Endothelial cell of umbilical vein (primary cell): ENCODE results near the gene EEA1. TPM values are rescaled to one million over a fixed set of nuclear protein-coding genes. Genes with fewer than 3 reads are reported as not detected.

Source experiments
- BruUV-seq: library from RNA; stranded (reverse); fragments of 400-500 nt; replicated peaks from 2 replicates; lab custom pipeline; 2021; lab: Mats Ljungman, UMichigan
- CTCF ChIA-PET: fragments of 300-600, 350-600 bp; sonication (Branson Sonifier 250); formaldehyde crosslinking; loops from one replicate; lab custom pipeline; 2021; ENCODE audit warnings: antibody characterized with exemption, inconsistent platforms; lab: Charles Lee
- POLR2A ChIA-PET: fragments of 300-600, 350-600 bp; sonication (Branson Sonifier 250); formaldehyde crosslinking; loops from one replicate; lab custom pipeline; 2021; ENCODE audit warnings: antibody characterized with exemption, inconsistent platforms; lab: Charles Lee
- DNase-seq: peaks from one replicate; pipeline ENCODE4 v3.0.0-alpha.2; 2011; ENCODE audit warnings: low read depth, low spot score
- FAIRE-seq: peaks from 2 replicates; lab custom pipeline; 2011; peaks lifted over from hg19 to GRCh38; lab: Jason Lieb, UNC
- H2AFZ ChIP-seq: 2 replicates; pipeline ENCODE4 v1.6.0; 2012; ENCODE audit warnings: low read depth, low read length, control low read depth, inconsistent platforms
- H3K27ac ChIP-seq: 2 replicates; pipeline ENCODE4 v1.5.1; 2011; ENCODE audit warnings: low read depth, mild to moderate bottlenecking, control low read depth, low read length, moderate library complexity; ENCODE audit not compliant: insufficient read depth
- H3K27me3 ChIP-seq, 2 experiments: 2 replicates each; pipeline versions ENCODE4 v1.6.0 to v1.6.1; 2011; ENCODE audit warnings: low read length in 2 of 2, mixed read lengths in 1 of 2; ENCODE audit not compliant: control insufficient read depth in 2 of 2, insufficient read depth in 2 of 2
- H3K36me3 ChIP-seq, 2 experiments: 2 replicates in 1 of 2; 3 replicates in 1 of 2; pipeline ENCODE4 v1.5.1; 2011; ENCODE audit warnings: low read length in 2 of 2, mild to moderate bottlenecking in 1 of 2, moderate library complexity in 1 of 2; ENCODE audit not compliant: control insufficient read depth in 2 of 2, insufficient read depth in 2 of 2; ENCODE audit errors: extremely low read depth in 1 of 2
- H3K4me1 ChIP-seq: 3 replicates; pipeline ENCODE4 v1.5.1; 2011; ENCODE audit warnings: mild to moderate bottlenecking, low read length; ENCODE audit not compliant: control insufficient read depth, insufficient read depth; ENCODE audit errors: extremely low read depth
- H3K4me2 ChIP-seq: 2 replicates; pipeline ENCODE4 v1.6.1; 2011; ENCODE audit warnings: low read length, control low read depth, mixed read lengths; ENCODE audit not compliant: insufficient read depth
- H3K4me3 ChIP-seq, 3 experiments: fragments of 200-600 bp in 1 of 3; sonication (generic), shearing (Covaris generic) in 1 of 3; replicated peaks in 1 of 3; 2 replicates each; pipeline ENCODE4 v1.5.1; 2011 to 2016; ENCODE audit warnings: control low read depth in 3 of 3, low read length in 3 of 3, mild to moderate bottlenecking in 2 of 3, inconsistent platforms in 1 of 3, low read depth in 1 of 3, moderate library complexity in 1 of 3; ENCODE audit not compliant: insufficient read depth in 1 of 3
- H3K79me2 ChIP-seq: 2 replicates; pipeline ENCODE4 v1.6.0; 2012; ENCODE audit warnings: low read length, inconsistent platforms; ENCODE audit not compliant: control insufficient read depth, insufficient read depth
- H3K9ac ChIP-seq: replicated peaks from 2 replicates; pipeline ENCODE3; 2011; ENCODE audit warnings: low read length, control low read depth; ENCODE audit not compliant: insufficient read depth; ENCODE audit errors: extremely low read depth
- H3K9me1 ChIP-seq: replicated peaks from 3 replicates; pipeline ENCODE4 v1.6.0; 2011; ENCODE audit warnings: mild to moderate bottlenecking, low read length; ENCODE audit not compliant: control insufficient read depth, insufficient read depth; ENCODE audit errors: extremely low read depth
- H3K9me3 ChIP-seq: replicated peaks from 2 replicates; pipeline ENCODE4 v1.5.1; 2012; ENCODE audit warnings: low read length, inconsistent platforms; ENCODE audit not compliant: control insufficient read depth, insufficient read depth
- H4K20me1 ChIP-seq: replicated peaks from 2 replicates; pipeline ENCODE3; 2011; ENCODE audit warnings: mild to moderate bottlenecking, low read length; ENCODE audit not compliant: control insufficient read depth, insufficient read depth; ENCODE audit errors: extremely low read depth
- CTCF ChIP-seq, 2 donors: IDR thresholded peaks; 1 replicate in 1 of 2; 2 replicates in 1 of 2; pipeline ENCODE4 v1.5.1; 2011; ENCODE audit warnings: low read length in 2 of 2, mild to moderate bottlenecking in 2 of 2, moderate library complexity in 2 of 2, control low read depth in 1 of 2, inconsistent platforms in 1 of 2, low read depth in 1 of 2; ENCODE audit not compliant: insufficient read depth in 1 of 2; ENCODE audit errors: extremely low read depth in 1 of 2
- EZH2 ChIP-seq: IDR thresholded peaks from 2 replicates; pipeline ENCODE4 v1.6.1; 2012; ENCODE audit warnings: borderline replicate concordance, low read depth, mild to moderate bottlenecking, moderate library complexity, low read length, inconsistent platforms; ENCODE audit not compliant: severe bottlenecking
- FOS ChIP-seq: IDR thresholded peaks from 2 replicates; pipeline ENCODE4 v1.6.1; 2011; ENCODE audit warnings: mild to moderate bottlenecking, low read length, moderate library complexity, borderline replicate concordance; ENCODE audit not compliant: insufficient read depth
- GATA2 ChIP-seq: IDR thresholded peaks from 2 replicates; pipeline ENCODE4 v1.7.0; 2011; ENCODE audit warnings: low read depth, mild to moderate bottlenecking, moderate library complexity, mixed read lengths, low read length; ENCODE audit not compliant: insufficient read length, insufficient read depth
- JUN ChIP-seq: IDR thresholded peaks from 2 replicates; pipeline ENCODE4 v1.6.1; 2011; ENCODE audit warnings: borderline replicate concordance, low read depth; ENCODE audit not compliant: insufficient read length, insufficient read depth
- MAX ChIP-seq: IDR thresholded peaks from 2 replicates; pipeline ENCODE4 v1.6.1; 2011; ENCODE audit not compliant: insufficient read depth, insufficient read length
- MYC ChIP-seq: IDR thresholded peaks from one replicate; pipeline ENCODE4 v1.6.1; 2011; ENCODE audit warnings: mild to moderate bottlenecking, low read depth, low read length
- POLR2A ChIP-seq: IDR thresholded peaks from 2 replicates; pipeline ENCODE4 v1.6.1; 2012; ENCODE audit warnings: low read depth, mild to moderate bottlenecking, control low read depth, low read length
- POLR2AphosphoS5 ChIP-seq: IDR thresholded peaks from 2 replicates; pipeline ENCODE4 v1.6.1; 2012; ENCODE audit warnings: low read depth, mild to moderate bottlenecking, control low read depth, low read length, moderate library complexity; ENCODE audit not compliant: insufficient read depth
- dilution Hi-C: fragments of 300-500 bp; cut with MboI; formaldehyde crosslinking; loops from one replicate; pipeline ENCODE4 v1.15.0; 2019; ENCODE audit warnings: low sequenced_read_pairs; ENCODE audit not compliant: extremely low pct_ligation_motif_present
- intact Hi-C: fragments of 100-400 bp; cut with micrococcal nuclease; formaldehyde crosslinking; loops from one replicate; pipeline ENCODE4 v1.10.0; 2022
- polyA plus RNA-seq, 4 experiments: library from polyadenylated mRNA; depleted of rRNA in 3 of 4; stranded (reverse) in 3 of 4; unstranded in 1 of 4; fragments of >200 nt; gene quantifications; 2 replicates each; pipeline versions ENCODE4 v1.2.1 to v1.2.3, GENCODE V29; 2011 to 2012; ENCODE audit warnings: missing spikeins in 1 of 4
- total RNA-seq: library from RNA; stranded (reverse); gene quantifications from 2 replicates; pipeline ENCODE4 v1.2.3, GENCODE V29; 2021

Gene EEA1
- total and polyA plus RNA-seq, 2 donors (not counting 3 experiments of a cell fraction or from before 2014, with no cell fraction given) = 2.6 to 38.8 TPM

DNA sequence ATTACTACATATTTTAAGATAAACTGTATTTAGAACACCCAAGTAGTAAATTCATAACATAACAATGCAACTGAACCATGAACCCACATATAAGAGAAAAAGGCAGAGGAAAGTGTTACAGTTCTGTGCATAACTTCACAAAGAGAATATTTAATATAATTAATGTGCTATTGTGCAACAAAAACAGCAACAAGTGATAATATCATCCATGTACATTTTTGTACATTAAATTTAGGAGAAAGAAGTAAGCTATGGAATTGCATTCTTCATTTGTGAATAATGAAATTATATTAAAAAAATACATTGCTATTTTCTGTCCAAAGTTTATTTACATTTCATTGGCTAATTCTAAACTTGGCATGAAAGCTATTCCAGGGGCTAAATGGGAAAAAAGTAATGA is 153.7 kb downstream of the EEA1 start:
- no peak for TF ChIP-seq POLR2A
- no peak for TF ChIP-seq GATA2
- TF ChIP-seq CTCF (IDR thresholded peaks at IDR 0.05; ENCODE audit: extremely low read depth in 1 of 2, insufficient read depth in 1 of 2, low read depth in 1 of 2, low read length in 2 of 2) = no peak
- no peak for TF ChIP-seq EZH2
- no peak for TF ChIP-seq JUN
- TF ChIP-seq MAX = no peak
- no peak for TF ChIP-seq FOS
- no peak for TF ChIP-seq POLR2AphosphoS5
- no peak for TF ChIP-seq MYC
- intact Hi-C loops = no loop called here
- Histone ChIP-seq H3K36me3 (peaks cover 0 to 7% of the 10 kb centered on the region in 2 experiments), H4K20me1 (no peaks in the 10 kb centered on the region), H3K27me3 (no peaks in the 10 kb centered on the region), H3K4me1 (peaks cover 15% of the 10 kb centered on the region), H3K4me2 (no peak overlapping the region), H3K9me1 (no peaks in the 10 kb centered on the region), H2AFZ (no peak overlapping the region), H3K9me3 (no peaks in the 10 kb centered on the region), H3K27ac (no peak overlapping the region), H3K9ac (no peak overlapping the region), H3K79me2 (no peaks in the 10 kb centered on the region), H3K4me3 (no peak overlapping the region)
- no peak for FAIRE-seq
- DNase-seq = no peak
- dilution Hi-C loops = no loop called here
- POLR2A ChIA-PET = no interaction called here
- CTCF ChIA-PET = interaction anchor here (1.4 kb wide), 1 partner anchor 37 kb away, joined by 3 read pairs; no protein-coding TSS in a partner anchor
- BruUV-seq = TSS peak; percentile 12
